PC-9 (cell line): ENCODE results near the gene TRAF6. TPM values are rescaled to one million over a fixed set of nuclear protein-coding genes. Genes with fewer than 3 reads are reported as not detected.

Source experiments
- BruUV-seq: library from RNA; stranded (reverse); fragments of 400-500 nt; replicated peaks from 2 replicates; lab custom pipeline; 2021; lab: Mats Ljungman, UMichigan
- CTCF ChIA-PET: fragments of 300-600 bp; sonication (Branson Sonifier 250); formaldehyde crosslinking; loops from one replicate; lab custom pipeline; 2022; ENCODE audit warnings: antibody characterized with exemption; lab: Charles Lee
- POLR2A ChIA-PET: fragments of 300-600 bp; sonication (Branson Sonifier 250); formaldehyde crosslinking; loops from one replicate; lab custom pipeline; 2022; ENCODE audit warnings: antibody characterized with exemption; ENCODE audit not compliant: unreplicated experiment; lab: Charles Lee
- DNase-seq, 2 experiments: peaks; one replicate each; pipeline versions ENCODE4 v3.0.0 to v3.0.0-alpha.2; 2015 to 2022; ENCODE audit warnings: mixed read lengths in 1 of 2
- H2AFZ ChIP-seq: fragments of 200-600 bp; sonication (generic); 2 replicates; pipeline ENCODE4 v1.8.1; 2017; ENCODE audit warnings: antibody characterized with exemption
- H3F3A ChIP-seq: fragments of 200-600 bp; sonication (generic); 2 replicates; pipeline ENCODE4 v1.8.1; 2017; ENCODE audit warnings: antibody characterized with exemption, mild to moderate bottlenecking, low read depth; ENCODE audit not compliant: insufficient read depth
- H3K27ac ChIP-seq: fragments of 200-600 bp; sonication (generic); 2 replicates; pipeline ENCODE4 v1.6.1; 2016; ENCODE audit warnings: mixed run types
- H3K27me3 ChIP-seq: fragments of 200-600 bp; sonication (generic); 2 replicates; pipeline ENCODE4 v1.6.1; 2016; ENCODE audit warnings: low read depth, mixed run types; ENCODE audit not compliant: insufficient read depth
- H3K36me3 ChIP-seq: fragments of 200-600 bp; sonication (generic); 2 replicates; pipeline ENCODE4 v1.6.1; 2016; ENCODE audit warnings: low read depth, mixed run types
- H3K4me1 ChIP-seq: fragments of 200-600 bp; sonication (generic); replicated peaks from 2 replicates; pipeline ENCODE4 v1.6.1; 2016; ENCODE audit warnings: mixed run types; ENCODE audit not compliant: insufficient read depth
- H3K4me2 ChIP-seq: fragments of 200-600 bp; sonication (generic); 2 replicates; pipeline ENCODE4 v1.6.1; 2017; ENCODE audit warnings: mixed run types
- H3K4me3 ChIP-seq: fragments of 200-600 bp; sonication (generic); 2 replicates; pipeline ENCODE4 v1.6.1; 2016; ENCODE audit warnings: mixed run types
- H3K79me2 ChIP-seq: fragments of 200-600 bp; sonication (generic); 2 replicates; pipeline ENCODE4 v1.6.1; 2017; ENCODE audit warnings: low read depth, mixed run types
- H3K9me2 ChIP-seq: fragments of 200-600 bp; sonication (generic); 2 replicates; pipeline ENCODE4 v1.8.1; 2017; ENCODE audit warnings: mild to moderate bottlenecking; ENCODE audit not compliant: insufficient read depth
- H3K9me3 ChIP-seq: fragments of 200-600 bp; sonication (generic); 2 replicates; pipeline ENCODE4 v1.8.1; 2016; ENCODE audit warnings: low read depth; ENCODE audit not compliant: insufficient read depth
- H4K20me1 ChIP-seq: fragments of 200-600 bp; sonication (generic); 2 replicates; pipeline ENCODE4 v1.8.1; 2017; ENCODE audit not compliant: insufficient read depth
- EZH2 ChIP-seq: fragments of 200-600 bp; sonication (generic); IDR thresholded peaks from 2 replicates; pipeline ENCODE4 v1.8.0; 2017; ENCODE audit warnings: antibody characterized with exemption, low read depth
- intact Hi-C: fragments of 100-400 bp; cut with micrococcal nuclease; formaldehyde crosslinking; loops from one replicate; pipeline ENCODE4 v1.10.0; 2022; ENCODE audit not compliant: unreplicated experiment
- total RNA-seq: library from RNA; stranded (reverse); gene quantifications from 2 replicates; pipeline ENCODE4 v1.2.3, GENCODE V29; 2021
- TF ChIP-seq, protein P1 (sequence below): fragments of 200-600 bp; sonication (generic); conservative IDR thresholded peaks from 2 replicates; pipeline ENCODE4 v1.6.1; 2017; ENCODE audit warnings: mixed run types, antibody characterized with exemption, mild to moderate bottlenecking, moderate library complexity

Gene TRAF6
- total RNA-seq, 1 experiment from 2014 or later, result 9.2 TPM

- Histone ChIP-seq H3K36me3 (no peaks in the 10 kb centered on the region), H3K27me3 (peaks cover 7% of the 10 kb centered on the region; the same call in 1 of the 2 replicates), H3K4me2 (peak overlapping the region; percentile 80), H3K79me2 (peaks cover 32% of the 10 kb centered on the region), H3K4me3 (peak overlapping the region; percentile 94), H2AFZ (peak overlapping the region; percentile 99), H3K9me2 (no peaks in the 10 kb centered on the region), H3K27ac (no peak overlapping the region), H3K4me1 (peaks cover 14% of the 10 kb centered on the region), H3F3A (peaks cover 12% of the 10 kb centered on the region), H4K20me1 (peaks cover 21% of the 10 kb centered on the region), H3K9me3 (no peaks in the 10 kb centered on the region; the same call in 1 of the 2 replicates)
- TF ChIP-seq, protein P1, sequence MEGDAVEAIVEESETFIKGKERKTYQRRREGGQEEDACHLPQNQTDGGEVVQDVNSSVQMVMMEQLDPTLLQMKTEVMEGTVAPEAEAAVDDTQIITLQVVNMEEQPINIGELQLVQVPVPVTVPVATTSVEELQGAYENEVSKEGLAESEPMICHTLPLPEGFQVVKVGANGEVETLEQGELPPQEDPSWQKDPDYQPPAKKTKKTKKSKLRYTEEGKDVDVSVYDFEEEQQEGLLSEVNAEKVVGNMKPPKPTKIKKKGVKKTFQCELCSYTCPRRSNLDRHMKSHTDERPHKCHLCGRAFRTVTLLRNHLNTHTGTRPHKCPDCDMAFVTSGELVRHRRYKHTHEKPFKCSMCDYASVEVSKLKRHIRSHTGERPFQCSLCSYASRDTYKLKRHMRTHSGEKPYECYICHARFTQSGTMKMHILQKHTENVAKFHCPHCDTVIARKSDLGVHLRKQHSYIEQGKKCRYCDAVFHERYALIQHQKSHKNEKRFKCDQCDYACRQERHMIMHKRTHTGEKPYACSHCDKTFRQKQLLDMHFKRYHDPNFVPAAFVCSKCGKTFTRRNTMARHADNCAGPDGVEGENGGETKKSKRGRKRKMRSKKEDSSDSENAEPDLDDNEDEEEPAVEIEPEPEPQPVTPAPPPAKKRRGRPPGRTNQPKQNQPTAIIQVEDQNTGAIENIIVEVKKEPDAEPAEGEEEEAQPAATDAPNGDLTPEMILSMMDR, result no peak
- TF ChIP-seq EZH2, result no peak
- BruUV-seq, result TSS peak; percentile 69
- CTCF ChIA-PET, result no interaction called here
- intact Hi-C loops, result no loop called here
- peak in 1 of 2 experiments; percentile 42 for DNase-seq
- POLR2A ChIA-PET, result interaction anchor here (0.6 kb wide), 1 partner anchor 1084 kb away, joined by 3 read pairs; no protein-coding TSS in a partner anchor
Observed at GRCh38 chr11:36510594-36510942, 496 bp upstream of the TRAF6 start.

GRCh38 chr11:36509201-36509639, 852 bp downstream of the TRAF6 start:
- no TSS peak for BruUV-seq
- peaks cover 28% of the 10 kb centered on the region for H4K20me1 ChIP-seq
- DNase-seq, result peak in 1 of 2 experiments; percentile 58
- H3F3A ChIP-seq, result peaks cover 12% of the 10 kb centered on the region
- peak overlapping the region; percentile 94 for H3K4me3 ChIP-seq
- no peak for TF ChIP-seq EZH2
- TF ChIP-seq, protein P1, result no peak
- H2AFZ ChIP-seq, result peak overlapping the region; percentile 99
- H3K36me3 ChIP-seq, result no peaks in the 10 kb centered on the region
- H3K79me2 ChIP-seq, result peaks cover 44% of the 10 kb centered on the region
- no peaks in the 10 kb centered on the region; the same call in 1 of the 2 replicates for H3K9me3 ChIP-seq
- peak overlapping the region; percentile 80 for H3K4me2 ChIP-seq
- no peaks in the 10 kb centered on the region for H3K27me3 ChIP-seq
- no peaks in the 10 kb centered on the region for H3K9me2 ChIP-seq
- ChIA-PET POLR2A (no interaction called here), CTCF (interaction anchor here (0.6 kb wide), 1 partner anchor 587 kb away, joined by 4 read pairs; no protein-coding TSS in a partner anchor)
- peaks cover 14% of the 10 kb centered on the region for H3K4me1 ChIP-seq
- peak overlapping the region; percentile 74; the same call in 1 of the 2 replicates for H3K27ac ChIP-seq
- intact Hi-C loops, result no loop called here

DNA sequence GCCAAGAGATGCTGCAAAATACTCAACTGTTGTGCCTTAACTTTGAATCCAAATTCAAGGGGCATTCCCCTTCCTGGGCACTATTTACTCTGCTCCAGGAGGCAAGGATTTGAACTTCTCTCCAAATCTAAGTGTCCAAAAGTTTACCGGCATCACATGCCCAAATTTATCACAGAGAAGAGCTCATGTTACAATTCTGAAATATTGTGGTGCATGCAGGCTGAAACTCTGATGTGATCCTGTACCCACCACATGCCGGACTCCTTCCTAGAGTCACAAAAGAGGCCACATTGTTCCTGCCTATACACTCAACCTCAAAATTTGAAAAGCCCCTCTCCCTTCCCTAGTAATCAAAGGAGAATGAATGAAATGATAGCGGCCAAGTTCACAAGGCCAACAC, 1.3 kb downstream of the TRAF6 start:
- intact Hi-C loops, result no loop called here
- DNase-seq, result no peak
- Histone ChIP-seq H3K4me3 (peak overlapping the region; percentile 94), H3F3A (peaks cover 12% of the 10 kb centered on the region), H3K4me2 (peak overlapping the region; percentile 80), H2AFZ (no peak overlapping the region; the same call in 1 of the 2 replicates), H3K79me2 (peaks cover 46% of the 10 kb centered on the region), H3K9me2 (no peaks in the 10 kb centered on the region), H3K27ac (no peak overlapping the region), H4K20me1 (peaks cover 30% of the 10 kb centered on the region), H3K36me3 (no peaks in the 10 kb centered on the region), H3K9me3 (no peaks in the 10 kb centered on the region; the same call in 1 of the 2 replicates), H3K4me1 (peaks cover 14% of the 10 kb centered on the region), H3K27me3 (no peaks in the 10 kb centered on the region)
- POLR2A ChIA-PET, result no interaction called here
- TSS peak; percentile 63 for BruUV-seq
- CTCF ChIA-PET, result interaction anchor here (0.6 kb wide), 1 partner anchor 588 kb away, joined by 4 read pairs; no protein-coding TSS in a partner anchor
- TF ChIP-seq, protein P1, result no peak
- no peak for TF ChIP-seq EZH2
